HepG2 (cell line): ENCODE data around the gene KDM6B. TPM values are rescaled to one million over a fixed set of nuclear protein-coding genes. Genes with fewer than 3 reads are reported as not detected.

Source experiments
- AKAP8 ChIP-seq: sonication (generic); formaldehyde crosslinking; IDR thresholded peaks from 2 replicates; pipeline ENCODE4 v1.5.1; 2020; ENCODE audit warnings: mild to moderate bottlenecking, missing genetic modification reagents
- ARID5B ChIP-seq: IDR thresholded peaks from 2 replicates; pipeline ENCODE4 v1.4.0; 2020; ENCODE audit warnings: mild to moderate bottlenecking, missing genetic modification reagents
- BCL3 ChIP-seq: sonication (generic); formaldehyde crosslinking; IDR thresholded peaks from 2 replicates; pipeline ENCODE4 v1.5.1; 2020; ENCODE audit warnings: mild to moderate bottlenecking, missing genetic modification reagents, moderate library complexity
- BHLHE40 ChIP-seq: IDR thresholded peaks from 2 replicates; pipeline ENCODE4 v1.6.1; 2011; ENCODE audit warnings: low read length, improper control_type of control experiment
- CREB1 ChIP-seq, 2 experiments: fragments of 450-650 bp in 1 of 2; IDR thresholded peaks; 2 replicates each; pipeline ENCODE4 v1.6.1; 2016 to 2017; ENCODE audit warnings: control low read depth in 1 of 2, mild to moderate bottlenecking in 1 of 2, missing compliant biosample characterization in 1 of 2, missing genetic modification characterization in 1 of 2
- CTCF ChIP-seq: sonication (generic); formaldehyde crosslinking; IDR thresholded peaks from 2 replicates; pipeline ENCODE4 v1.5.0; 2020; ENCODE audit warnings: mild to moderate bottlenecking, missing genetic modification reagents, moderate library complexity
- DBP ChIP-seq: sonication (generic); formaldehyde crosslinking; IDR thresholded peaks from 2 replicates; pipeline ENCODE4 v1.4.0; 2020; ENCODE audit warnings: missing genetic modification reagents; ENCODE audit errors: not compliant biosample characterization
- GLMP ChIP-seq: sonication (generic); formaldehyde crosslinking; IDR thresholded peaks from 2 replicates; pipeline ENCODE4 v1.9.0; 2021; ENCODE audit warnings: missing genetic modification reagents, mild to moderate bottlenecking, borderline replicate concordance
- JUND ChIP-seq: sonication (generic); formaldehyde crosslinking; IDR thresholded peaks from 2 replicates; pipeline ENCODE4 v1.8.0; 2022; ENCODE audit warnings: mild to moderate bottlenecking, missing genetic modification reagents
- MLLT10 ChIP-seq: sonication (generic); formaldehyde crosslinking; IDR thresholded peaks from 2 replicates; pipeline ENCODE4 v1.4.0; 2020; ENCODE audit warnings: missing genetic modification reagents
- MLX ChIP-seq: IDR thresholded peaks from 2 replicates; pipeline ENCODE4 v1.6.1; 2016
- NFIC ChIP-seq: IDR thresholded peaks from 2 replicates; pipeline ENCODE4 v1.6.1; 2012; ENCODE audit warnings: mild to moderate bottlenecking, low read length, inconsistent platforms
- NFYC ChIP-seq: IDR thresholded peaks from 2 replicates; pipeline ENCODE4 v1.6.1; 2016; ENCODE audit warnings: missing genetic modification reagents, missing compliant biosample characterization
- TBP ChIP-seq: sonication (generic); formaldehyde crosslinking; IDR thresholded peaks from 2 replicates; pipeline ENCODE4 v1.5.0; 2020; ENCODE audit warnings: missing genetic modification reagents
- ZNF281 ChIP-seq: sonication (generic); formaldehyde crosslinking; IDR thresholded peaks from 2 replicates; pipeline ENCODE4 v1.4.0; 2020; ENCODE audit warnings: missing genetic modification reagents, borderline replicate concordance
- ZNF451 ChIP-seq: sonication (generic); formaldehyde crosslinking; IDR thresholded peaks from 2 replicates; pipeline ENCODE4 v1.5.0; 2020; ENCODE audit warnings: mild to moderate bottlenecking, missing genetic modification reagents
- polyA plus RNA-seq, 8 experiments: library from polyadenylated mRNA; depleted of rRNA in 3 of 8; stranded (reverse) in 7 of 8; unstranded in 1 of 8; fragments of >200 nt; fragmentation: Illumina TruSeq in 4 of 8; extraction: Trizol in 4 of 8; gene quantifications; 2 replicates each; pipeline versions ENCODE4 v1.2.1 to v1.2.3, GENCODE V29; 2011 to 2016; ENCODE audit warnings: low read depth in 4 of 8, missing spikeins in 1 of 8, mixed read lengths in 1 of 8; ENCODE audit not compliant: insufficient read depth in 1 of 8
- total RNA-seq, 5 experiments: library from RNA; depleted of rRNA; stranded (reverse); fragments of >200 nt; fragmentation: Illumina TruSeq; extraction: Trizol; gene quantifications; 2 replicates each; pipeline ENCODE4 v1.2.3, GENCODE V29; 2016; ENCODE audit warnings: low read depth in 1 of 5

KDM6B gene
- total and polyA plus RNA-seq, 2 of the 13 experiments (the other 11 are each of a cell fraction or from before 2014, with no cell fraction given): 1.3 to 2.1 TPM

GRCh38 chr17:7841396-7841914, 7.4 kb downstream of the KDM6B start (continued):
- no peak for TF ChIP-seq MLX (CRISPR knock-in tag)
- no peak for TF ChIP-seq GLMP (CRISPR knock-in tag)
- TF ChIP-seq MLLT10 (CRISPR knock-in tag): no peak
- peak; percentile 66 for TF ChIP-seq BHLHE40
- TF ChIP-seq NFYC (CRISPR knock-in tag): no peak
- 0 out of 2 replicates have a peak, but pooled peaks have one; percentile 26 for TF ChIP-seq ARID5B (CRISPR knock-in tag)
- TF ChIP-seq DBP: no peak
- TF ChIP-seq CREB1 (IDR thresholded peaks at IDR 0.05): peak; percentile 46
- no peak for TF ChIP-seq CREB1 (CRISPR knock-in tag; IDR thresholded peaks at IDR 0.05)
- TF ChIP-seq AKAP8 (CRISPR knock-in tag): no peak
- TF ChIP-seq ZNF451 (CRISPR knock-in tag): 0 out of 2 replicates have a peak, but pooled peaks have one; percentile 51
- TF ChIP-seq BCL3 (CRISPR knock-in tag): no peak
- no peak for TF ChIP-seq NFIC
- TF ChIP-seq TBP (CRISPR knock-in tag): no peak
- TF ChIP-seq CTCF (CRISPR knock-in tag): peak; percentile 66
- TF ChIP-seq ZNF281 (CRISPR knock-in tag): peak; percentile 36; the same call in 1 of the 2 replicates
- no peak for TF ChIP-seq JUND (CRISPR knock-in tag)
